NCI-H2081 (cell line): ENCODE results near the gene GARNL3.
A peak's percentile ranks its signal among the peaks of the same experiment; 100 is the strongest.

Experiments used
- DNase-seq, 2 experiments: peaks; one replicate each; lab custom pipeline; 2025; lab: John Stamatoyannopoulos, UW

Gene GARNL3

DNA sequence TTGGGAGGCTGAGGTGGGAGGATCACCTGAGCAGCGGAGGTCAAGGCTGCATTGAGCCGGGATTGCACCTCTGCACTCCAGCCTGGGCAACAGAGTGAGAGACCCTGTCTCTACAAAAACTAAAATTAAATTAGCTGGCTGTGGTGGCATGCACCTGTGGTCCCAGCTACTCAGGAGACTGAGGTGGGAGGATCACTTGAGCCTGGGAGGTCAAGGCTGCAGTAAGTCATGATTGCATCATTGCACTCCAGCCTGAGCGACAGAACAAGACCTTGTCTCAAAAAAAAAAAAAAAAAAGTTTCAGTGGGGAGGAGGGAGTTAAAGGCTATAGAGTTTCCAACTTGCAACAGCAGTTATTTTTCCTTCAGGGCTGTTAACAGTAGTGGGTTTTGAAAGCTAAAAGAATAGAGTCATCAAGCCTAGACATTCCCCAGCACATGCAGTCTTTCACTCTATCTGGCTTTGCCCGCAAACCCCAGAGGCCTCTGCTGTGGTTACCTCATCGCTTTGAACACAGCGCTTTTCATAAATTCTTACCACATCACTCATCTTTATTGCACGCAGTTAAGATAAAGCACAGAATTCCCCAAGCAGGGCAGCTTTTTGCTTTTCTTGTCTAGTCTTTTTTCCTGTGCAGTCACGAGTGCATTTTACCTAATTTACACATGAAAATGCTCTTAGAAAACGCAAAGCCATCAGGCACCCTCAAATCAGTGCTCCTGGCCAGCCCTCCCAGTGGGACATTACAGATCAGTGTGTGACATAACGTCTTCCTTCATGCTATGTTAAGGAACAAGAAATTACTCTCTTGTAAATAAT lies 123.7 kb downstream of the GARNL3 start:
- DNase-seq, result no peak

DNA sequence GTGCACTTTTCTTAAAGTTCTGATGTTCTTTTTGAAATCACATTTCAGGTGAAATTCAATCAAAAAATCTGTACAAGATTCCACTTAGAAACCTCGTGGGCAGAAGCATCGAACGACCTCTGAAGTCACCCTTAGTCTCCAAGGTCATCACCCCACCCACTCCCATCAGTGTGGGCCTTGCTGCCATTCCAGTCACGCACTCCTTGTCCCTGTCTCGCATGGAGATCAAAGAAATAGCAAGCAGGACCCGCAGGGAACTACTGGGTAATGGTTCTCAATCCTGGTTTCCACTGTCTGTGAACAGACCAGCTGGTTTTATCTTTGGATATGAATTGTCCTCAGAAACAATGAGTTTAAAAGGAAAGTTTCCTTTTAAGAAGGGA lies 124.3 kb downstream of the GARNL3 start:
- no peak for DNase-seq

DNA sequence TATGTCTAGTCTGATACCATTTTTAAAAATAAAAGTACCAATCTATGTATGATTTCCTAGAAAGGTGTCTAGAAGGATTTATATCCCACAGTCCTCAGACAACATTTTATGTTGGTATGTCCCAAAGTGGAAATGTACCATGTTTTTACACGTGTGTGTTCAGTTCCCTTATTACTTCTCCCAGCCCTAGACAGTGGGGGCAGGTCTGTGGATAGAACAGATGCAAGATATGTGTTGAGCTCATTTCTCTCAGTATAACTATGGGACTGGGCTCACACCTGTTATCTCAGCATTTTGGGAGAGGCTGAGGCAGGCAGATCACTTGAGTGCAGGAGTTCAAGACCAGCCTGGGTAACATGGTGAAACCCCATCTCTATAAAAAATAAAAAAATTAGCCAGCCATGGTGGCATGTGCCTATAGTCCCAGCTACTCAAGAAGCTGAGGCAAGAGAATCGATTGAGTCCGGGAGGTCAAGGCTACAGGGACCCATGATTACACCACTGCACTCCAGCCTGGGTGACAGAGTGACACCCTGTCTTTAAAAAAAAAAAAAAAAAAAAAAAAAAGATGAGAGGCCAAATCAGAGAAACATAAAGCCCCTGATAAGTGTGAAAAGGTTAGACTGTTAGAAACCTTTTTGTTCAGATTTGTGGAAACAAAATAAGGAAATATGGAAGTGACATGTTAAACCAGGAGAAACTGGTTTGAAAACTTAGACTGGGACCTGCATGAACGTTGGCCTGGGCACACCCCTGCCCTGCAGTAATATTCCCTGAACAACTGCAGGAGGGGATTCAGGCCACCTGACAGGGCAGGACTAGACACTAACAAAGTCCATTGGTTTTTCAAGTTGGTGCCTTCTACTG lies 125.0 kb downstream of the GARNL3 start:
- DNase-seq, result no peak

DNA sequence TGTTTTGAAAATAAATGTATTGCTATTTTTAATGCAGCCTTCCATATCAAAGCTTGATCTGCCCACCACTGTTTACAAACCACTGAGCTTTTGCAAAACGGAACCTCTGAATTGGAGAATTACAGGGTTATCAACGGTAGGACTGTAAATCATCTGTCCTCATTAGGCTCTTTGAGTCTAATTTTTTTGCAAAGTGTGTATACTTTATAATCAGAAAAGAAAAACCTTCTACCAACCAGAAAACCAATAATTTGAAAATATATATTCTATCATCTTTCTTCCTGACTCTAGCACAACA lies 125.6 kb downstream of the GARNL3 start:
- DNase-seq, result no peak

DNA sequence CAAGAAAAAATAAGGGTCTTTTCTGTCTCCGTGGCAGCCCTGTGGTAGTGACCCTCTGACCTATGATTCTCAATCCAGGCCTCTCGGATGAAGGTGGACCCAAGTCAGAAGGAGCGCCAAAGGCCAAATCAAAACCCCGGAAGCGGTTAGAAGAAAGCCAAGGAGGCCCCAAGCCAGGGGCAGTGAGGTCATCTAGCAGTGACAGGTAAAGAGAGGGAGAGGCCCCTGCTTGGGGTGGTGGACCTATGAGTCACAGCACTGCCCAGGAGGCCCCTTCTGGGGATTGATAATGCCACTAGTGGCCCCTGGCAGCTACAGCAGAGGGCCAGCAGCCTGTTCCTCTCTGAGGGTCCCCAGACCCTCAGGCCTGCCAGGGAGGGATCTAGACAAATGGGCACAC lies 126.0 kb downstream of the GARNL3 start:
- DNase-seq, result no peak

DNA sequence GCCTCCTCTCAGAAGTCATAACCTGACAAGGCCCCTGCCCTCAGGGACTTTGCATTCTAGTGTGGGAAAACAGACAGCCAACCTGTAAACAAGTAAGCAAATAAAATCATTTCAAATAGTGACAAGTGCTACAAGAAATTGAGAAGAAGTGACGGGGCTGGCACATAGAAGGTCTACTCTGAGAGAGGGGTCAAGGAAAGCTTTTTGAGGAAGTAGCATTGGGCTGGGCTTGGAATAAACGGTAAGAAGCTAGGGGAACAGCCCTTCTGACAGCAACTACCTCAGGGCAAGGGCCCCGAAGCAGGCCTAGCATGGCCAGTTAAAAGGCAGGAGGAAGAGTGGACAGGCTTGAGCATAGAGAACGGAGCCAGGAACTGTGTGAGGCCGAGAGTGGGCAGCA lies 127.6 kb downstream of the GARNL3 start:
- no peak for DNase-seq

DNA sequence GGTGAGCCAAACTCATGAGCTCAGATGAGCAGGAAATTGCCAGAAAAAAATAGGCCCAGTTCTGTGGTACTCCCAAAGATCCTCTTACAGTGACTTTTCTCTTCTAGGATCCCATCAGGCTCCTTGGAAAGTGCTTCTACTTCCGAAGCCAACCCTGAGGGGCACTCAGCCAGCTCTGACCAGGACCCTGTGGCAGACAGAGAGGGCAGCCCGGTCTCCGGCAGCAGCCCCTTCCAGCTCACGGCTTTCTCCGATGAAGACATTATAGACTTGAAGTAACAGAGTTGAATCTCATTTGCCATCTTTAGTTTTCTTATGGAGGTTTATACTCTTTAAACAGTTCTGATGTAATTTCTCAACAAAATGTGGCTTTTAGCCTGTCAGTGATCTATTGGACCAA lies 128.4 kb downstream of the GARNL3 start:
- no peak for DNase-seq

DNA sequence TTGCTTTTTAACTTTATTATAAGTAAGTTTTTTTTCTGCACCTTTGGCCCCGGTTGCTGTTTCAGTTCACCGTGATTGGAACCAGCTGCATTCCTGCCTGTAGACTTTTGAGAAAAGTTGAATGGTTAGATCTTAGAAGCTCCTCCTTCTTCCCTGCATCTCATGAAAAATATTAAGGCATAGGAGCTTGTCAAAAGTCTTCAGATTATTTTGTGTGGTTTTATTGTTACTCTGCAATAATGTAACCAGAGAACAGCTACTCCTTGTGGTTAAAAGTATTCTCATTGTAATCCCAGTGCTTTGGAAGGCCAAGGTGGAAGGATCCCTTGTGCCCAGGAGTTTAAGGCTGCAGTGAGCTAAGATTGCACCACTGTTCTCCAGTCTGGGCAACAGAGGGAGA lies 129.1 kb downstream of the GARNL3 start:
- no peak for DNase-seq

DNA sequence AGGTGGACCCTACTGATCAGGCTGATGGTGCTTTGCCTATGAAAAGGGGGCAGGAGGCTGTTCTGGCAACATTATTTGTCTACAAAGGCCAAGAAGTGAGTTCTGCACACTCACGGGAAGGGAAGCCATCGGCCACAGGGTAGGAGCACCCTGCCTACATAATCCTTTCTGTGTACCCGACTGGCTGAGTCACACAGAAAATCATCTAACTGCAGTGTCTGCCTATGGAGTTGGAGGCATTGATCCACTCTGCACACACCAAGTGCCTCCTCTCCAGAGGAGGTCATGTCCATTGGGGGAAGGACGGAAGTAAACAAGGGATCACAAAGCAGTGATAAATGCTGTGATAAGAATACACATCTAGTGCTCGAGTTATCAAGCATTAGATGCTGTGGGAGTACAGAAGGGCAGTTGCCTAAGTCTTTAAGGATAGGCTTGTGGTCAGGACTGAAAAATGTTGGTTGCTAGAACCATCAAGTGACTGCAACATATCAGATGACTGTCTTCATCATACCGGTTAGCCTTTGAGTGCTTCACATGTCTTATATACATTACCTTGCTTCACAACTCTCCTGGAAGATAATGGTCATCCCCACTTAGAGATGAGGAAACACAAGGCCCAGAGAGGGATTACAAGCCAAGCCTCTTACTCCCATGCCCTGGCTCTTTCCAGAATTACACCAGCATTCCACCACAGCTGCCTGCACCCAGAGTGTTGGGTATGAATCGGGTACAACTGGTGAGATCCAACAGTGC lies 131.1 kb downstream of the GARNL3 start:
- DNase-seq, result no peak

DNA sequence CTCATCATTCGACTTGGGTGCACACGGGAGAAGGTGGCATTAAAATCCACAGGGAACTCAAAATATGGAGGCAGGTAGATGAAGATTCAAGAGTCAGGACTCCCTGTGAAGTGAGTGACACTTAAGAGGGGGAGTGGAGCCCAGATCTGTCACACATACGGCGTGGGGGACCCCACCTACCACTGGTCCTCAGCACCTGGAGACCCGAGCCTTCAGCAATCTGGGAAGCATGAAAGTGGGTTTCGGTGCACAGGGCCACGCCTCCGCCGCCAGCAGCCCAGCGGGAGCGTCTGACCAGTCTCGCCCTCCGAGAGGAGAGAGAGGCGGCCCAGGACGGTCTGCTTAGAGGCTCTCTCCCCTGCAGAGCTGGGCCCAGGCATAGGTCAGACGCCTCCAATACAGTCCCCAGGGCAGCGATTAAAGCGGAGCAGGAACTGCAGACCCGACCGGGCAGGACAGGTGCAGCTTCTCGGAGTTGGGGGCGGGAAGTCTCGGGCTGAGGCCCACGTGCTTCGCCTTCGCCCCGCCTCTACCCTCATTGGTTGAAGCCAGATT lies 131.8 kb downstream of the GARNL3 start:
- no peak for DNase-seq

DNA sequence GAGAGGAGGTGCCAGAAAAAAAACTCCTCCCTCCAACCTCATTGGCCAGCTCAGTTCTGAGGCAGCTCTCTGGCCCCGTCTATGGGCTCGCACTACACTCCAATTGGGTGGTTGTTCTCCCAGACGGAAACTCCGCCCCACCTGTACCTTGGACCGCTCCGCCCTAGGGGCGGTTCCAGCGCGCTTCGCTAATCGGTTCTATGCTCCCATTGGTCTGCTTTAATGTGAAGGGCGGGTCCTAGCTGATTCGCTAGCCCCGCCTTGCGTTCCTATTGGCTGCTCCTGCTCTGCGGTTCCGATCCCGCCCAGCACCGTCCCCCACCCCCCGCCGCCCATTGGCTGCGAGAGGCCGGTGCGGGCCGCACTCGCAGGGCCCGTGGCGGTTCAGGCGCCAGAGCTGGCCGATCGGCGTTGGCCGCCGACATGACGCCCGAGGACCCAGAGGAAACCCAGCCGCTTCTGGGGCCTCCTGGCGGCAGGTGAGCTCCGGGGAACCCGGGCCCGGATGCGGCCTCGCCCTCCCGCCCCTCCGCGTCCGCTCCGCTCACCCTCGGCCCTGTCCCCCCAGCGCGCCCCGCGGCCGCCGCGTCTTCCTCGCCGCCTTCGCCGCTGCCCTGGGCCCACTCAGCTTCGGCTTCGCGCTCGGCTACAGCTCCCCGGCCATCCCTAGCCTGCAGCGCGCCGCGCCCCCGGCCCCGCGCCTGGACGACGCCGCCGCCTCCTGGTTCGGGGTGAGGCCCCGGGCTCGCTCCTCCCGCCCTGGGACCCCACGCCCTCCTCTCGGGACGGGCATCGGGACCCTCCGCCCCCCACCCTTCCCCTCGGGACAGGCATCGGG lies 132.5 kb downstream of the GARNL3 start, which contains the start of gene SLC2A8:
Gene SLC2A8, plus strand, starts transcription at position 362 of the 838 bp plus-strand sequence. Its CDS starts 62 bp downstream, at position 424.
- peak; percentile 99 to 100 for DNase-seq

DNA sequence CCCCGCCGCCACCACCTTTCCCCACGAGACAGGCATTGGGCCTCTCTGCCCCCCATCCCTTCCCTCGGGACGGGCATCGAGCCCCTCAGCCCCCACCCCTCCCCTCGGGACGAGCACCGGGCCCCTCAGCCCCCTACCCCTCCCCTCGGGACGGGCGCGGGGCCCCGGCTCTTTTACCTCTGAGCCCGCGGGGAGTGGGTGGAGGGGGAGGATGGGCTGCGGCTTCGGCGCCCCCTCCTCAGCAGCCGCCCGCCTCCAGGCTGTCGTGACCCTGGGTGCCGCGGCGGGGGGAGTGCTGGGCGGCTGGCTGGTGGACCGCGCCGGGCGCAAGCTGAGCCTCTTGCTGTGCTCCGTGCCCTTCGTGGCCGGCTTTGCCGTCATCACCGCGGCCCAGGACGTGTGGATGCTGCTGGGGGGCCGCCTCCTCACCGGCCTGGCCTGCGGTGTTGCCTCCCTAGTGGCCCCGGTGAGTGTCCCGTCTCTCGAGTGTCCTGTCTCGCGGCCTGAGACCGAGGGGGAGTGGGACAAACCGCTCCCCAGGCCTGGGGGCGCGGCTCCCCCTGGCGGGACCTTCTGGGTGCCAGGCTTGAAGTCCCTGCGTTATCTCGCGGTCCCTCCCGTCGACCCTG lies 133.2 kb downstream of the GARNL3 start:
- DNase-seq, result no peak

DNA sequence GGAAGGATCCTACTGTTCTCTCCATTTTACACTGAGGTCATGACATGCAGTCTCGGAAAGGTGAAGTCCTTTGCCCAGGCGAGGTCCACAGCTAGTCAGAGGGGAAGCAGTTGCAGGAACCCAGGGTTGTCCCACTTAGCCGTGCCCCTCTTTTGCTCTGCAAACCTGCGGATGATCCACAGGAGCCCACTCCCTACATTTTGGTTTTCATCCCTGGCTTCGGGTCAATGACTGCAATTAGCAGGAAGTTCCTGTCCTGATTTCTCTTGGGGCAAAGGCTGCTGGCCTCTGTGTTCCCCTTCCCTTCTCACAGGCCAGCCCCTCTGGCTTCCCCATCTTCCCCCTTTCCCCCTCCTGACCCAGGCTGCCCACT lies 133.7 kb downstream of the GARNL3 start:
- no peak for DNase-seq

DNA sequence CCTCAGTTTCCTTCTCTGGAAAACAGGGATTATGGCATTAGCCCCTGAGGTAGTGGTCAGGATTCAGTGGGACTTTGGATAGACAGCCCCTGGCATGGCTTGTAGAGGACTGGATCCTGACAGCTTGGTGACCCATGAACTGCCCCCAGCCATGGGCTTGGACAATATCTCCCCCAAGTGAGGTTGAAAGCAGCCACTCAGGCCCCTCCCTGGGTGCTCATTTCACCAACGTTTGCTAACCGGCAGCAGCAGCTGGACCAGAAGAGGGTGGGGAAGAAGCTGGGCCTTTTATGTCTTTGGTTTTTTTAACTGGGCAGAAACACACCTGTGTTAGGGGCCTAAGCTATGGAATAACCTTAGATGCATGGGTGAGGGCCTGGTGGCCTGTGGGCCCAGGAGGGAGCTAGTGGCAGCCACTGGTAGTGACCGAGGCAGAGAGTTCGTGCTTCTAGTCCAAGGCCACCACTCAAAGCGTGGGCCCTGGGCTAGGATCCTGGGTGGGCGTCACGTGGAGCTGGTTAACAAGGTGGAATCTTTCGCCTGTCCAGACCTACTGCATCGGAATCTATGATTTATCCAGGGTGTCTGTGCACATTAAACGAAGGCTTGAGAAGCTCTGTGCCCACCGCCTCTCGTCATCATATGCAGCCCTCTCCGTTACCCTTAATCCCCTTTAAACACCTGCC lies 134.3 kb downstream of the GARNL3 start:
- DNase-seq, result no peak

DNA sequence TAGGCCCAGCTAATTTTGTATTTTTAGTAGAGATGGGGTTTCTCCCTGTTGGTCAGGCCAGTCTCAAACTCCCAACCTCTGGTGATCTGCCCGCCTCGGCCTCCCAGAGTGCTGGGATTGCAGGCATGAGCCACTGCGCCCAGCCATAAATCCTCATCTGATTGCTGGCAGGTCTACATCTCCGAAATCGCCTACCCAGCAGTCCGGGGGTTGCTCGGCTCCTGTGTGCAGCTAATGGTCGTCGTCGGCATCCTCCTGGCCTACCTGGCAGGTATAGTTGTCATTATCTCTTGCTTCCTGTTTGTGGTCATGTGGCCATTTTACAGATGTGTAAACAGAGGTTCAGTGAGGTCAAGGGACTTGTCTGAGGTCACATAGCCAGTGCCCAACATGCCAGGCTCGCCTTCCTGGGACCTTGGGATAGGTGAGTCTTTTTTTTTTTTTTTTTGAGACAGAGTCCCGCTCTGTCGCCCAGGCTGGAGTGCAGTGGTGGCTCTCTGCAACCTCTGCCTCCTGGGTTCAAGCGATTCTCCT lies 135.2 kb downstream of the GARNL3 start:
- DNase-seq, result no peak

DNA sequence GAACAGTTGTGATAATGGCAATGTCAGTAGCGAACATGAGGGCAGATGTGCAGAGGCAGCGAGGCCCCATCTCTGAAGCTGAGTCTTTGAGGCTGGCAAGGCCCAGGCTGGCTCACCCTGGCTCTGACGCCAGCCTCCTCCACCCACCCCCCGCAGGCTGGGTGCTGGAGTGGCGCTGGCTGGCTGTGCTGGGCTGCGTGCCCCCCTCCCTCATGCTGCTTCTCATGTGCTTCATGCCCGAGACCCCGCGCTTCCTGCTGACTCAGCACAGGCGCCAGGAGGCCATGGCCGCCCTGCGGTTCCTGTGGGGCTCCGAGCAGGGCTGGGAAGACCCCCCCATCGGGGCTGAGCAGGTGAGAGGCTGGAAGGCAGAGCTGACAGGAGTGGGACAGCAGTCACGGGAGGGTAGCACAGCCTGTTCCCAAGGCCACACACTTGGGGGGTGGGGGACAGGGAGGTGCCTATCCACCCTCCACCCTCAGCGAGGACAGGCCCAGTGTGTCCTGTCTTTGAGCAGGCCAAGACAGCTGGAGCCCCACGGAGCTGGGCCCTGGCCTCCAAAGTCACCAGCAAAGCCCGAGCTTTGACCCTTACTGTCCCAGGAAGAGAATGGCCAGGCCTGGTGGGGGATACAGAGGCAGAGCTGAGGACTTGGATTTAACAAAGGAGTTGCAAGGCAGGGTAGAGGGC lies 138.0 kb downstream of the GARNL3 start:
- DNase-seq, result no peak

DNA sequence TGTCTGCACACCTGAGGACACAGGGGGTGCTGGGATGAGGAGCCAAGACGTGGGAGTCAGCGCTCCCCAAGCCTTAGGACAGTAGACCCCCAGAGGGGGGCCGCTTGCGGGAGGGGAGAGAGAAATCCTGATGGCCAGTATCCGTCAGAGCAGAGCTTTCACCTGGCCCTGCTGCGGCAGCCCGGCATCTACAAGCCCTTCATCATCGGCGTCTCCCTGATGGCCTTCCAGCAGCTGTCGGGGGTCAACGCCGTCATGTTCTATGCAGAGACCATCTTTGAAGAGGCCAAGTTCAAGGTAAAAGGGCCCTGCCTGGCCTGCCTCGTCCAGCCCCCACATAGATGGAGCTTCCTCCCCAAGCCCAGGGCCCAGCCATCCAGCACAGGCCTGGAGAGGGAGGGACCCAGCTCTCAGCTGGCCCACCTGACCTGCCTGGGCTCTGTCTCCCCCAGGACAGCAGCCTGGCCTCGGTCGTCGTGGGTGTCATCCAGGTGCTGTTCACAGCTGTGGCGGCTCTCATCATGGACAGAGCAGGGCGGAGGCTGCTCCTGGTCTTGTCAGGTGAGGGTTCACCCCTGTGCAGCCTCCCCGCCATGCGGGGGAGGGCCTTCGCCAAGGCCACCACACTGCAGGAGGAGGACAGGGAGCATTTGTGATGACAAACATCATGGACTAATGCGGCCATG lies 139.1 kb downstream of the GARNL3 start:
- no peak for DNase-seq

DNA sequence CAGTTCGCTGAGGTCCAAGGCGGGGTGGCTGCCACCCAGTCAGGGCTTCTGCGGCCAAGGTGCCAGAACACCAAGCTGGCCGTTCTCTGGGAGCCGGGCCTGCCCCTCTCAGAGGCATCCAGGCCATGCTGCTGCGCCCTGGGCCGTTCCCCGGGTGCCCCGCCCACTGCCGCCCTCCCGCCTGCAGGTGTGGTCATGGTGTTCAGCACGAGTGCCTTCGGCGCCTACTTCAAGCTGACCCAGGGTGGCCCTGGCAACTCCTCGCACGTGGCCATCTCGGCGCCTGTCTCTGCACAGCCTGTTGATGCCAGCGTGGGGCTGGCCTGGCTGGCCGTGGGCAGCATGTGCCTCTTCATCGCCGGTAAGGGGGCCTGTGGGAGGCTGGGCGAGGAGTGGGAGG lies 140.1 kb downstream of the GARNL3 start:
- no peak for DNase-seq
